ENCODE data around the gene ECI1. TPM values are rescaled to one million over a fixed set of nuclear protein-coding genes. Genes with fewer than 3 reads are reported as not detected.

Gene ECI1
- total RNA-seq, 1 experiment from 2014 or later, result 140 TPM

GRCh38 chr16:2190659-2191445, 60.5 kb downstream of the ECI1 start:
- no peak overlapping the region for H3K4me3 ChIP-seq (replicated peaks in 1 of 2; ENCODE audit: low read depth in 1 of 2, low read length in 2 of 2)
- no peaks in the 10 kb centered on the region for H3K36me3 ChIP-seq (ENCODE audit: control insufficient read depth in 1 of 2, insufficient read depth in 2 of 2, low read length in 2 of 2)
- POLR2A ChIA-PET, result interaction anchor here (1.2 kb wide), 1 partner anchor 35 kb away, joined by 3 read pairs; the partner anchor contains the start of gene TRAF7
- no peak overlapping the region for H3K9ac ChIP-seq (ENCODE audit: low read length)
- no peaks in the 10 kb centered on the region for H3K79me2 ChIP-seq (ENCODE audit: insufficient read depth, low read length)
- no peaks in the 10 kb centered on the region for H3K9me2 ChIP-seq (ENCODE audit: insufficient read depth)
- ATAC-seq, result no peak
- no peak overlapping the region for H3K4me2 ChIP-seq (ENCODE audit: low read length)
- H3K27me3 ChIP-seq (ENCODE audit: insufficient read depth, low read length), result no peaks in the 10 kb centered on the region
- DNase-seq (ENCODE audit: low read depth, low spot score), result no peak
- RAD21 ChIA-PET (ENCODE audit: low non-redundant PET in 1 of 2, low total read pairs in 2 of 2, uncharacterized antibody in 2 of 2, unreplicated experiment in 2 of 2), result no interaction called here
- no TSS peak for BruUV-seq (replicated peaks)
- intact Hi-C loops (cut with micrococcal nuclease), result loop anchor here (10.0 kb wide), 1 partner anchor 314 kb away; no protein-coding TSS in a partner anchor
- peaks cover 5 to 18% of the 10 kb centered on the region in 2 experiments for H3K4me1 ChIP-seq (ENCODE audit: control insufficient read depth in 1 of 2, insufficient read depth in 2 of 2, low read length in 2 of 2)
- TF ChIP-seq RAD21 (IDR thresholded peaks at IDR 0.05; ENCODE audit: low read depth) (no peak), EGR1 (IDR thresholded peaks at IDR 0.05; ENCODE audit: low read depth) (no peak), ATF3 (IDR thresholded peaks at IDR 0.05) (no peak), FOSL1 (IDR thresholded peaks at IDR 0.05; ENCODE audit: low read depth) (no peak), ZFX (IDR thresholded peaks at IDR 0.05) (no peak), ELF1 (IDR thresholded peaks at IDR 0.05; ENCODE audit: borderline replicate concordance, low read depth) (no peak)
- H2AFZ ChIP-seq (ENCODE audit: low read depth, low read length, poor library complexity, severe bottlenecking), result no peak overlapping the region
- H4K20me1 ChIP-seq (ENCODE audit: insufficient read depth), result no peaks in the 10 kb centered on the region
- H3K27ac ChIP-seq (ENCODE audit: low read depth, low read length), result no peak overlapping the region
- CTCF ChIA-PET, result no interaction called here
- H3K9me3 ChIP-seq (ENCODE audit: control insufficient read depth in 1 of 2, insufficient read depth in 1 of 2, low read depth in 1 of 2, low read length in 2 of 2), result no peaks in the 10 kb centered on the region

- Histone ChIP-seq H3K9me2 (ENCODE audit: insufficient read depth) (no peaks in the 10 kb centered on the region), H3K36me3 (ENCODE audit: control insufficient read depth in 1 of 2, insufficient read depth in 2 of 2, low read length in 2 of 2) (no peaks in the 10 kb centered on the region), H3K4me1 (ENCODE audit: control insufficient read depth in 1 of 2, insufficient read depth in 2 of 2, low read length in 2 of 2) (peaks cover 2 to 11% of the 10 kb centered on the region in 2 experiments), H2AFZ (ENCODE audit: low read depth, low read length, poor library complexity, severe bottlenecking) (no peak overlapping the region), H3K9me3 (ENCODE audit: control insufficient read depth in 1 of 2, insufficient read depth in 1 of 2, low read depth in 1 of 2, low read length in 2 of 2) (no peaks in the 10 kb centered on the region), H3K27me3 (ENCODE audit: insufficient read depth, low read length) (no peaks in the 10 kb centered on the region), H3K4me3 (replicated peaks in 1 of 2; ENCODE audit: low read depth in 1 of 2, low read length in 2 of 2) (no peak overlapping the region), H3K27ac (ENCODE audit: low read depth, low read length) (no peak overlapping the region), H4K20me1 (ENCODE audit: insufficient read depth) (no peaks in the 10 kb centered on the region), H3K9ac (ENCODE audit: low read length) (no peak overlapping the region), H3K4me2 (ENCODE audit: low read length) (no peak overlapping the region), H3K79me2 (ENCODE audit: insufficient read depth, low read length) (no peaks in the 10 kb centered on the region)
- intact Hi-C loops (cut with micrococcal nuclease), result loop anchor here (10.0 kb wide), 1 partner anchor 315 kb away; no protein-coding TSS in a partner anchor
- no peak for TF ChIP-seq EGR1 (IDR thresholded peaks at IDR 0.05; ENCODE audit: low read depth)
- TF ChIP-seq EZH2 (IDR thresholded peaks at IDR 0.05), result no peak
- no peak for DNase-seq (ENCODE audit: low read depth, low spot score)
- no TSS peak for BruUV-seq (replicated peaks)
- POLR2A ChIA-PET, result interaction anchor here (1.2 kb wide), 1 partner anchor 35 kb away, joined by 3 read pairs; the partner anchor contains the start of gene TRAF7
- ATAC-seq, result no peak
- RAD21 ChIA-PET (ENCODE audit: low non-redundant PET in 1 of 2, low total read pairs in 2 of 2, uncharacterized antibody in 2 of 2, unreplicated experiment in 2 of 2), result no interaction called here
- CTCF ChIA-PET, result no interaction called here
These were observed 61.3 kb downstream of the ECI1 start for GRCh38 chr16:2190002-2190658.

MicroRNAs within 50 kb of the gene (microRNA counts, 767-probe panel; counts per million panel counts)
- microRNA hsa-miR-940, result not detected

Small RNA genes lying within 50 kb of the gene (microRNA-seq; reads per million reads assigned to microRNA genes)
- gene MIR3677 (ENCODE audit: borderline number of aligned reads), result not detected
- gene MIR4717 (ENCODE audit: borderline number of aligned reads), result not detected

Other genes with a start within 250 kb of the ECI1 start
- 57.4 TPM for gene ZNF598, start 241.8 kb downstream of the ECI1 start, total RNA-seq (2021; ENCODE audit: unreplicated experiment)
- gene NPW, start 231.8 kb downstream of the ECI1 start, total RNA-seq (2021; ENCODE audit: unreplicated experiment), result 226 TPM
- 58.4 TPM for gene NHERF2, start 224.7 kb downstream of the ECI1 start, total RNA-seq (2021; ENCODE audit: unreplicated experiment)
- 40.1 TPM for gene NTHL1, start 203.8 kb downstream of the ECI1 start, total RNA-seq (2021; ENCODE audit: unreplicated experiment)
- 74.1 TPM for gene TSC2, start 203.6 kb downstream of the ECI1 start, total RNA-seq (2021; ENCODE audit: unreplicated experiment)
- 137 TPM for gene PKD1, start 115.7 kb downstream of the ECI1 start, total RNA-seq (2021; ENCODE audit: unreplicated experiment)
- 44.9 TPM for gene RAB26, start 103.0 kb downstream of the ECI1 start, total RNA-seq (2021; ENCODE audit: unreplicated experiment)
- 160 TPM for gene TRAF7, start 95.8 kb downstream of the ECI1 start, total RNA-seq (2021; ENCODE audit: unreplicated experiment)
- gene CASKIN1, start 55.0 kb downstream of the ECI1 start, total RNA-seq (2021; ENCODE audit: unreplicated experiment), result 5.9 TPM
- 58.7 TPM for gene MLST8, start 46.1 kb downstream of the ECI1 start, total RNA-seq (2021; ENCODE audit: unreplicated experiment)
- gene BRICD5, start 40.7 kb downstream of the ECI1 start, total RNA-seq (2021; ENCODE audit: unreplicated experiment), result 9.8 TPM
- 32.6 TPM for gene PGP, start 36.7 kb downstream of the ECI1 start, total RNA-seq (2021; ENCODE audit: unreplicated experiment)
- 40.7 TPM for gene E4F1, start 28.0 kb downstream of the ECI1 start, total RNA-seq (2021; ENCODE audit: unreplicated experiment)
- 1.9 TPM for gene DNASE1L2, start 15.1 kb downstream of the ECI1 start, total RNA-seq (2021; ENCODE audit: unreplicated experiment)
- gene RNPS1, start 16.5 kb upstream of the ECI1 start, total RNA-seq (2021; ENCODE audit: unreplicated experiment), result 257 TPM
- gene ABCA3, start 89.1 kb upstream of the ECI1 start, total RNA-seq (2021; ENCODE audit: unreplicated experiment), result 5.4 TPM
- gene CCNF, start 177.9 kb upstream of the ECI1 start, total RNA-seq (2021; ENCODE audit: unreplicated experiment), result 60.8 TPM
- 26.5 TPM for gene TEDC2, start 208.5 kb upstream of the ECI1 start, total RNA-seq (2021; ENCODE audit: unreplicated experiment)
- gene NTN3, start 219.7 kb upstream of the ECI1 start, total RNA-seq (2021; ENCODE audit: unreplicated experiment), result 0.30 TPM
- gene TBC1D24, start 223.5 kb upstream of the ECI1 start, total RNA-seq (2021; ENCODE audit: unreplicated experiment), result 24.6 TPM

All from HCT116 (cell line).